OCI-LY3 (cell line): ENCODE data around the gene FOXD3.

Experiments used
- H2AFZ ChIP-seq: fragments of 200-600, 300-600 bp; shearing (Covaris generic); 2 replicates; pipeline ENCODE4 v1.6.0; 2014; ENCODE audit warnings: antibody characterized with exemption, low read depth, low read length
- H3K27ac ChIP-seq: fragments of 200-600, 300-600 bp; sonication (generic); 2 replicates; pipeline ENCODE4 v1.5.1; 2014; ENCODE audit warnings: mild to moderate bottlenecking, low read length, moderate library complexity, mixed read lengths
- H3K27me3 ChIP-seq: fragments of 200-600, 300-600 bp; sonication (generic); 2 replicates; pipeline ENCODE4 v1.6.1; 2014; ENCODE audit warnings: low read depth, low read length, mixed read lengths
- H3K36me3 ChIP-seq: fragments of 200-600, 300-600 bp; sonication (generic); replicated peaks from 2 replicates; pipeline ENCODE3; 2014; ENCODE audit warnings: low read depth, low read length, mixed read lengths
- H3K4me1 ChIP-seq: fragments of 300-600, 200-600 bp; sonication (generic); 2 replicates; pipeline ENCODE4 v1.6.1; 2014; ENCODE audit warnings: low read length, mixed read lengths
- H3K4me2 ChIP-seq: fragments of 200-600, 300-600 bp; sonication (generic); 2 replicates; pipeline ENCODE4 v1.6.1; 2014; ENCODE audit warnings: low read length, mixed read lengths
- H3K4me3 ChIP-seq: fragments of 300-600, 200-600 bp; sonication (generic); 2 replicates; pipeline ENCODE4 v1.5.1; 2014; ENCODE audit warnings: antibody characterized with exemption, mild to moderate bottlenecking, low read length, moderate library complexity
- H3K79me2 ChIP-seq: fragments of 300-600, 200-600 bp; shearing (Covaris generic); 2 replicates; pipeline ENCODE4 v1.6.1; 2014; ENCODE audit warnings: mild to moderate bottlenecking, low read length, mixed read lengths
- H3K9ac ChIP-seq: fragments of 300-600, 200-600 bp; shearing (Covaris generic); 2 replicates; pipeline ENCODE4 v1.6.0; 2014; ENCODE audit warnings: mild to moderate bottlenecking, low read length, moderate library complexity
- H3K9me3 ChIP-seq: fragments of 200-600, 300-600 bp; shearing (Covaris generic); 2 replicates; pipeline ENCODE4 v1.6.1; 2014; ENCODE audit warnings: low read length, mixed read lengths; ENCODE audit not compliant: insufficient read depth
- H4K20me1 ChIP-seq: fragments of 200-600, 300-600 bp; sonication (generic); 2 replicates; pipeline ENCODE4 v1.6.1; 2016; ENCODE audit warnings: low read length, mixed read lengths; ENCODE audit not compliant: insufficient read depth
- CTCF ChIP-seq: fragments of 200-600, 300-600 bp; sonication (generic); IDR thresholded peaks from 2 replicates; pipeline ENCODE4 v1.5.1; 2014; ENCODE audit warnings: antibody characterized with exemption, low read length, low read depth
- EZH2phosphoT487 ChIP-seq: fragments of 200-600 bp; shearing (Covaris generic); IDR thresholded peaks from 2 replicates; pipeline ENCODE4 v1.6.1; 2018; ENCODE audit warnings: antibody characterized with exemption, mixed run types, low read depth

FOXD3 gene

GRCh38 chr1:63322944-63323864 lies 837 bp downstream of the FOXD3 start:
- H4K20me1 ChIP-seq = no peaks in the 10 kb centered on the region
- H3K4me3 ChIP-seq = no peak overlapping the region
- peaks cover 7% of the 10 kb centered on the region for H3K4me1 ChIP-seq
- no peak overlapping the region for H2AFZ ChIP-seq
- no peak overlapping the region for H3K9ac ChIP-seq
- H3K36me3 ChIP-seq = no peaks in the 10 kb centered on the region
- H3K9me3 ChIP-seq = no peaks in the 10 kb centered on the region
- H3K27me3 ChIP-seq = no peaks in the 10 kb centered on the region
- H3K27ac ChIP-seq = no peak overlapping the region
- TF ChIP-seq CTCF (no peak), EZH2phosphoT487 (no peak)
- no peak overlapping the region for H3K4me2 ChIP-seq
- no peaks in the 10 kb centered on the region for H3K79me2 ChIP-seq

DNA sequence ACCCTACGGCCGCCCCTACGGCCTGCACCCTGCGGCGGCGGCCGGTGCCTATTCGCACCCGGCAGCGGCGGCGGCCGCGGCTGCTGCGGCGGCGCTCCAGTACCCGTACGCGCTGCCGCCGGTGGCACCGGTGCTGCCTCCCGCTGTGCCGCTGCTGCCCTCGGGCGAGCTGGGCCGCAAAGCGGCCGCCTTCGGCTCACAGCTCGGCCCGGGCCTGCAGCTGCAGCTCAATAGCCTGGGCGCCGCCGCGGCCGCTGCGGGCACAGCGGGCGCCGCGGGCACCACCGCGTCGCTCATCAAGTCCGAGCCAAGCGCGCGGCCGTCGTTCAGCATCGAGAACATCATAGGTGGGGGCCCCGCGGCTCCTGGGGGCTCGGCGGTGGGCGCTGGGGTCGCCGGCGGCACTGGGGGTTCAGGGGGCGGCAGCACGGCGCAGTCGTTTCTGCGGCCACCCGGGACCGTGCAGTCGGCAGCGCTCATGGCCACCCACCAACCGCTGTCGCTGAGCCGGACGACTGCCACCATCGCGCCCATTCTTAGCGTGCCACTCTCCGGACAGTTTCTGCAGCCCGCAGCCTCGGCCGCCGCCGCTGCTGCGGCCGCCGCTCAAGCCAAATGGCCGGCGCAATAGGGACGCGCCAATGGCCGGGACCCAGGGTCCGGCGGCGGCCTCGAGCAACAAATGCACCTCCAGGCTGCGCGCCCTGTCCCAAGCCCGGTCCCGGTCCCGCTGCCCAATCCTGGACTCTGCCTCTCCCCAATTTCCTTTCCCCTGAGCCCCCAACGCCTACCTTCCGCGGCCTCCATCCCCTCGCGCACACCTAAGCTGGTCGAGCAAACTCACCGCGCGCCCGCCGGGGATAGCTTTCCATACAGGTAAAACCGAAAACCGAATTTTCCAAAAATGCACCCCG lies 1.8 kb downstream of the FOXD3 start:
- Histone ChIP-seq H3K4me3 (no peak overlapping the region), H3K27me3 (no peaks in the 10 kb centered on the region), H3K9ac (no peak overlapping the region), H2AFZ (no peak overlapping the region), H3K4me2 (no peak overlapping the region), H3K4me1 (0 out of 2 replicates have a peak, but pooled peaks cover 3% of the 10 kb centered on the region), H3K79me2 (no peaks in the 10 kb centered on the region), H3K27ac (no peak overlapping the region), H3K36me3 (no peaks in the 10 kb centered on the region), H4K20me1 (no peaks in the 10 kb centered on the region), H3K9me3 (no peaks in the 10 kb centered on the region)
- TF ChIP-seq EZH2phosphoT487 = no peak
- TF ChIP-seq CTCF = no peak

- no peak overlapping the region for H3K4me2 ChIP-seq
- H3K9me3 ChIP-seq = no peaks in the 10 kb centered on the region
- H3K4me3 ChIP-seq = no peak overlapping the region
- no peaks in the 10 kb centered on the region for H3K27me3 ChIP-seq
- H4K20me1 ChIP-seq = no peaks in the 10 kb centered on the region
- H3K27ac ChIP-seq = no peak overlapping the region
- H3K9ac ChIP-seq = no peak overlapping the region
- no peaks in the 10 kb centered on the region for H3K79me2 ChIP-seq
- H2AFZ ChIP-seq = no peak overlapping the region
- TF ChIP-seq EZH2phosphoT487 (no peak), CTCF (no peak)
- H3K36me3 ChIP-seq = no peaks in the 10 kb centered on the region
- 0 out of 2 replicates have a peak, but pooled peaks cover 3% of the 10 kb centered on the region for H3K4me1 ChIP-seq
Measured at GRCh38 chr1:63324779-63325119, 2.4 kb downstream of the FOXD3 start.
